DMS53 treated with DMSO at 0.1 percent for 48 hours (cell line): ENCODE data around the gene PDE4D.

Experiments used
- DNase-seq: peaks from one replicate; lab custom pipeline; 2025; ENCODE audit not compliant: unreplicated experiment; lab: John Stamatoyannopoulos, UW

Gene PDE4D

GRCh38 chr5:59746241-59746765, 147.2 kb downstream of the PDE4D start:
- DNase-seq = no peak

- no peak for DNase-seq
Observed at GRCh38 chr5:59745415-59745863, 148.1 kb downstream of the PDE4D start.

GRCh38 chr5:59744531-59744992, 149.0 kb downstream of the PDE4D start:
- DNase-seq = no peak

GRCh38 chr5:59741599-59741998, 151.9 kb downstream of the PDE4D start:
- no peak for DNase-seq

GRCh38 chr5:59738024-59738423, 155.5 kb downstream of the PDE4D start:
- DNase-seq = no peak

GRCh38 chr5:59732806-59733205, 160.7 kb downstream of the PDE4D start:
- no peak for DNase-seq

- no peak for DNase-seq
Observed at GRCh38 chr5:59732301-59732700, 161.2 kb downstream of the PDE4D start.

- DNase-seq = no peak
Observed at GRCh38 chr5:59731809-59732208, 161.7 kb downstream of the PDE4D start.

GRCh38 chr5:59729820-59730219, 163.7 kb downstream of the PDE4D start:
- no peak for DNase-seq

- DNase-seq = no peak
Observed at GRCh38 chr5:59729357-59729756, 164.2 kb downstream of the PDE4D start.

- no peak for DNase-seq
Observed at GRCh38 chr5:59728356-59728755, 165.2 kb downstream of the PDE4D start.

- no peak for DNase-seq
Observed at GRCh38 chr5:59727186-59727585, 166.3 kb downstream of the PDE4D start.

GRCh38 chr5:59725392-59725767, 168.1 kb downstream of the PDE4D start:
- no peak for DNase-seq

- DNase-seq = peak; percentile 41
Observed at GRCh38 chr5:59724482-59725391, 168.8 kb downstream of the PDE4D start.

GRCh38 chr5:59722874-59723273, 170.7 kb downstream of the PDE4D start:
- no peak for DNase-seq

GRCh38 chr5:59721741-59722140, 171.8 kb downstream of the PDE4D start:
- no peak for DNase-seq

- DNase-seq = no peak
Observed at GRCh38 chr5:59720063-59720462, 173.5 kb downstream of the PDE4D start.

GRCh38 chr5:59716966-59717500, 176.5 kb downstream of the PDE4D start:
- DNase-seq = no peak

- DNase-seq = no peak
Observed at GRCh38 chr5:59716029-59716428, 177.5 kb downstream of the PDE4D start.

GRCh38 chr5:59715228-59715627, 178.3 kb downstream of the PDE4D start:
- DNase-seq = no peak

- no peak for DNase-seq
Observed at GRCh38 chr5:59713498-59713844, 180.1 kb downstream of the PDE4D start.

- no peak for DNase-seq
Observed at GRCh38 chr5:59712836-59713497, 180.6 kb downstream of the PDE4D start.
